ENCODE measurements around the gene DNAJA2. TPM values are rescaled to one million over a fixed set of nuclear protein-coding genes. Genes with fewer than 3 reads are reported as not detected.

Gene DNAJA2
- total and polyA plus RNA-seq, 2 experiments from 2014 or later = 66.4 to 72.5 TPM

- no peaks in the 10 kb centered on the region for H3K9me3 ChIP-seq (ENCODE audit: low read depth)
- no peak overlapping the region for H3K27ac ChIP-seq
- H3K27me3 ChIP-seq = no peaks in the 10 kb centered on the region
- no peak overlapping the region for H3K4me3 ChIP-seq
- no peak for DNase-seq (ENCODE audit: low read depth in 1 of 2, low spot score in 1 of 2)
- TF ChIP-seq, protein P1, sequence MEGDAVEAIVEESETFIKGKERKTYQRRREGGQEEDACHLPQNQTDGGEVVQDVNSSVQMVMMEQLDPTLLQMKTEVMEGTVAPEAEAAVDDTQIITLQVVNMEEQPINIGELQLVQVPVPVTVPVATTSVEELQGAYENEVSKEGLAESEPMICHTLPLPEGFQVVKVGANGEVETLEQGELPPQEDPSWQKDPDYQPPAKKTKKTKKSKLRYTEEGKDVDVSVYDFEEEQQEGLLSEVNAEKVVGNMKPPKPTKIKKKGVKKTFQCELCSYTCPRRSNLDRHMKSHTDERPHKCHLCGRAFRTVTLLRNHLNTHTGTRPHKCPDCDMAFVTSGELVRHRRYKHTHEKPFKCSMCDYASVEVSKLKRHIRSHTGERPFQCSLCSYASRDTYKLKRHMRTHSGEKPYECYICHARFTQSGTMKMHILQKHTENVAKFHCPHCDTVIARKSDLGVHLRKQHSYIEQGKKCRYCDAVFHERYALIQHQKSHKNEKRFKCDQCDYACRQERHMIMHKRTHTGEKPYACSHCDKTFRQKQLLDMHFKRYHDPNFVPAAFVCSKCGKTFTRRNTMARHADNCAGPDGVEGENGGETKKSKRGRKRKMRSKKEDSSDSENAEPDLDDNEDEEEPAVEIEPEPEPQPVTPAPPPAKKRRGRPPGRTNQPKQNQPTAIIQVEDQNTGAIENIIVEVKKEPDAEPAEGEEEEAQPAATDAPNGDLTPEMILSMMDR (IDR thresholded peaks at IDR 0.05; ENCODE audit: low read depth, low read length) = no peak
- peaks cover 7% of the 10 kb centered on the region for H3K4me1 ChIP-seq (ENCODE audit: low read depth)
- peaks cover 7% of the 10 kb centered on the region for H3K36me3 ChIP-seq
These were observed 1.7 kb upstream of the DNAJA2 start for GRCh38 chr16:46975165-46975564.

DNA sequence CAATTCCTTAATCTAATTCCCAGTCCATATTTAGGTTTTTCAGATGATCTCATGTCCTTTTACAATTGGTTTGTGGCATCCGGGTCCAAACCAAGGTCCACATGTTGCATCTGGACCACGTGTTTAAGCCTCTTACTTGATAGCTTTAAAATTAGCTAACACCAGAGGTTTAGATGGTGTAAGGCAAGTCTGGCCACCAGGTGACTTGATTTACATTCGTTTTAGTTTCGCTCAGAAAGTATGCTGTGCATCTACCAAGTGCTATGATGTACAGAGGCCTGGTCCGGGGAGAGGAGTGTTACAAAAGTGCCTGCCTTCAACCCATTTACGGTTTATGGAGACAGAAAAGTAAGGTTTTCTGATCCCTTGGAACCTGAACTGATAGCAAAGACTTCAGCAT, 878 bp upstream of the DNAJA2 start:
- TF ChIP-seq, protein P1 (IDR thresholded peaks at IDR 0.05; ENCODE audit: low read depth, low read length) = no peak
- peak overlapping the region; percentile 83 for H3K4me3 ChIP-seq
- H3K27me3 ChIP-seq = no peaks in the 10 kb centered on the region
- DNase-seq (ENCODE audit: low read depth in 1 of 2, low spot score in 1 of 2) = peak in 1 of 2 donors; percentile 8
- peaks cover 14% of the 10 kb centered on the region for H3K4me1 ChIP-seq (ENCODE audit: low read depth)
- no peaks in the 10 kb centered on the region for H3K9me3 ChIP-seq (ENCODE audit: low read depth)
- H3K36me3 ChIP-seq = peaks cover 14% of the 10 kb centered on the region
- peak overlapping the region; percentile 98 for H3K27ac ChIP-seq

GRCh38 chr16:46973996-46974324, 486 bp upstream of the DNAJA2 start:
- H3K4me3 ChIP-seq = peak overlapping the region; percentile 83
- no peaks in the 10 kb centered on the region for H3K9me3 ChIP-seq (ENCODE audit: low read depth)
- H3K36me3 ChIP-seq = peaks cover 18% of the 10 kb centered on the region
- H3K4me1 ChIP-seq (ENCODE audit: low read depth) = peaks cover 14% of the 10 kb centered on the region
- peak overlapping the region; percentile 98 for H3K27ac ChIP-seq
- no peaks in the 10 kb centered on the region for H3K27me3 ChIP-seq
- DNase-seq (ENCODE audit: low read depth in 1 of 2, low spot score in 1 of 2) = no peak
- TF ChIP-seq, protein P1 (IDR thresholded peaks at IDR 0.05; ENCODE audit: low read depth, low read length) = no peak

- H3K27me3 ChIP-seq = no peaks in the 10 kb centered on the region
- no peaks in the 10 kb centered on the region for H3K9me3 ChIP-seq (ENCODE audit: low read depth)
- H3K36me3 ChIP-seq = peaks cover 31% of the 10 kb centered on the region
- peak overlapping the region; percentile 98 for H3K27ac ChIP-seq
- TF ChIP-seq, protein P1 (IDR thresholded peaks at IDR 0.05; ENCODE audit: low read depth, low read length) = no peak
- peak overlapping the region; percentile 83 for H3K4me3 ChIP-seq
- H3K4me1 ChIP-seq (ENCODE audit: low read depth) = peaks cover 14% of the 10 kb centered on the region
- peak; percentile 25 to 40 for DNase-seq (ENCODE audit: low read depth in 1 of 2, low spot score in 1 of 2)
These were observed 856 bp downstream of the DNAJA2 start for GRCh38 chr16:46972429-46973206.

- DNase-seq (ENCODE audit: low read depth in 1 of 2, low spot score in 1 of 2) = no peak
- Histone ChIP-seq H3K27me3 (no peaks in the 10 kb centered on the region), H3K9me3 (ENCODE audit: low read depth) (no peaks in the 10 kb centered on the region), H3K4me3 (no peak overlapping the region), H3K27ac (no peak overlapping the region), H3K36me3 (peaks cover 44% of the 10 kb centered on the region), H3K4me1 (ENCODE audit: low read depth) (peaks cover 14% of the 10 kb centered on the region)
- TF ChIP-seq, protein P1 (IDR thresholded peaks at IDR 0.05; ENCODE audit: low read depth, low read length) = no peak
These were observed 2.2 kb downstream of the DNAJA2 start for GRCh38 chr16:46971271-46971670.
